T-cell (primary cell): Measurements from ENCODE around the gene RAPGEF4. TPM values are rescaled to one million over a fixed set of nuclear protein-coding genes. Genes with fewer than 3 reads are reported as not detected.

ENCODE experiments used
- ATAC-seq, 4 experiments: fragments of 200-7000 bp in 3 of 4; fragments of 150-1000 bp in 1 of 4; cut with Tn5 transposase; replicated peaks in 1 of 4; 1 replicate in 3 of 4; 2 replicates in 1 of 4; pipeline ENCODE4 v1.10.0; 2021; ENCODE audit warnings: moderate library complexity in 3 of 4, mild to moderate bottlenecking in 2 of 4, moderate number of reproducible peaks in 1 of 4
- CTCF ChIA-PET, 2 donors: fragments of 300-600 bp; sonication (Branson Sonifier 250); formaldehyde crosslinking; loops; one replicate each; lab custom pipeline; 2022; ENCODE audit warnings: antibody characterized with exemption in 2 of 2; lab: Charles Lee
- POLR2A ChIA-PET, 2 donors: fragments of 300-600 bp; sonication (Branson Sonifier 250); formaldehyde crosslinking; loops; one replicate each; lab custom pipeline; 2022; ENCODE audit warnings: antibody characterized with exemption in 2 of 2; lab: Charles Lee
- DNase-seq, 35 experiments: peaks; one replicate each; pipeline versions ENCODE4 v3.0.0 to v3.0.0-alpha.2; 2013 to 2023
- H3K27ac ChIP-seq: one replicate; pipeline ENCODE4 v1.5.1; 2013; ENCODE audit warnings: low read length
- H3K27me3 ChIP-seq, 2 experiments: replicated peaks in 1 of 2; 1 replicate in 1 of 2; 2 replicates in 1 of 2; pipeline versions ENCODE4 v1.6.1 to v1.7.0; 2013; ENCODE audit warnings: low read length in 1 of 2, mixed read lengths in 1 of 2; ENCODE audit not compliant: control insufficient read depth in 2 of 2, insufficient read depth in 2 of 2; ENCODE audit errors: extremely low read depth in 1 of 2
- H3K36me3 ChIP-seq, 2 donors: 1 replicate in 1 of 2; 2 replicates in 1 of 2; pipeline versions ENCODE4 v1.6.1 to v1.7.0; 2013; ENCODE audit warnings: low read length in 1 of 2; ENCODE audit not compliant: control insufficient read depth in 2 of 2, insufficient read depth in 1 of 2; ENCODE audit errors: extremely low read depth in 1 of 2
- H3K4me1 ChIP-seq, 2 experiments: 1 replicate in 1 of 2; 2 replicates in 1 of 2; pipeline versions ENCODE4 v1.6.1 to v1.7.0; 2013; ENCODE audit warnings: low read length in 2 of 2, mixed read lengths in 1 of 2; ENCODE audit not compliant: insufficient read depth in 2 of 2, control insufficient read depth in 1 of 2; ENCODE audit errors: extremely low read depth in 1 of 2
- H3K4me3 ChIP-seq, 2 donors: 1 replicate in 1 of 2; 2 replicates in 1 of 2; pipeline versions ENCODE4 v1.5.1 to v1.7.0; 2013; ENCODE audit warnings: mild to moderate bottlenecking in 2 of 2, low read length in 1 of 2, moderate library complexity in 1 of 2; ENCODE audit not compliant: control insufficient read depth in 1 of 2; ENCODE audit errors: extremely low read depth in 1 of 2
- H3K9me3 ChIP-seq: 2 replicates; pipeline ENCODE4 v1.7.0; 2013
- H3K27ac Mint-ChIP-seq, 2 donors: one replicate each; pipeline ENCODE4 v1.8.0; 2020 to 2021; ENCODE audit warnings: mild to moderate bottlenecking in 2 of 2, mixed read lengths in 2 of 2
- H3K27me3 Mint-ChIP-seq, 2 donors: one replicate each; pipeline ENCODE4 v1.8.0; 2021 to 2022; ENCODE audit warnings: mixed read lengths in 2 of 2
- H3K36me3 Mint-ChIP-seq: one replicate; pipeline ENCODE4 v1.8.0; 2021; ENCODE audit warnings: mixed read lengths
- H3K4me1 Mint-ChIP-seq, 3 donors: one replicate each; pipeline ENCODE4 v1.8.0; 2020 to 2022; ENCODE audit warnings: mixed read lengths in 3 of 3, mild to moderate bottlenecking in 1 of 3
- H3K4me3 Mint-ChIP-seq, 3 donors: one replicate each; pipeline ENCODE4 v1.8.0; 2020 to 2022; ENCODE audit warnings: mild to moderate bottlenecking in 3 of 3, mixed read lengths in 3 of 3, moderate library complexity in 3 of 3
- H3K9me3 Mint-ChIP-seq, 3 donors: one replicate each; pipeline ENCODE4 v1.8.0; 2020 to 2022; ENCODE audit warnings: mixed read lengths in 3 of 3
- WGBS: methylation state at CpG from one replicate; pipeline ENCODE4 v1.1.5; 2013; ENCODE audit warnings: missing lambda C conversion rate; ENCODE audit not compliant: insufficient coverage; 5-methylcytosine and 5-hydroxymethylcytosine counted together
- total RNA-seq, 35 experiments: library from RNA in 6 of 35; stranded (reverse) in 6 of 35; fragments of 120-200 nt in 1 of 35; gene quantifications; one replicate each; pipeline versions ENCODE4 v1.2.1 to v1.2.4 and lab custom pipeline; 2013 to 2026

Gene RAPGEF4
- total RNA-seq, 5 donors from 2014 or later (not counting 1 experiment from before 2014, with no cell fraction given): 0.18 to 2.5 (median 0.38) TPM

DNA sequence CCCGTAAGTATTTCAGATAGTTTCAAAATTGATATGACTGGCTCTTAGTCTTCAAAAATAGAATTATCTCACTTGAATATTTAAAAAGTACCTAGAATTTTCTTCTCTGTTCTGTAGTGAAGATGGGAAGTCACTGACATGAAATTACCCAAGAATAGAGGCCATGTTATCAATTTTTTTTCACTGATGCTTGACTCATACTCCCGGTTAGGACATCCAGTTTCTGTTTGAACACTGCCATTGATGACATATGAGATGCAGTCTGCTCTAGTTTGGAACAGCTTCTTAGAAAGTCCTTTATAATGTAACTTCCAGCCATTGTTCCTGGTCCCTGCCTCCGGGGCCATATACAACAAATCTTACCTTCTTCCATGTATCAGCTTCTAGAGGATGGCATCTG is 366.0 kb downstream of the RAPGEF4 start:
- DNase-seq (no peak), ATAC-seq (no peak)
- Histone ChIP-seq H3K27me3 (no peaks in the 10 kb centered on the region), H3K4me3 (no peak overlapping the region), H3K27ac (no peak overlapping the region), H3K9me3 (no peaks in the 10 kb centered on the region), H3K36me3 (no peaks in the 10 kb centered on the region), H3K4me1 (peaks cover 0 to 2% of the 10 kb centered on the region in 2 experiments)
- Mint-ChIP-seq H3K4me3 (no peak overlapping the region), H3K36me3 (no peaks in the 10 kb centered on the region), H3K9me3 (no peaks in the 10 kb centered on the region), H3K4me1 (peaks cover 0 to 12% (median 0%) of the 10 kb centered on the region in 3 donors), H3K27me3 (no peaks in the 10 kb centered on the region), H3K27ac (no peak overlapping the region)
- no CpG with 5 or more reads among the region's 3 CpGs for WGBS
- ChIA-PET POLR2A (no interaction called here), CTCF (interaction anchor here in 1 of 2 donors (0.8 kb wide), 1 partner anchor 109 kb away, joined by 3 read pairs; no protein-coding TSS in a partner anchor)

Other genes starting within 250 kb of the RAPGEF4 start
- gene PDK1, start 179.8 kb upstream of the RAPGEF4 start, total RNA-seq: 10 to 100 TPM; 37.3 to 70.3 (median 48.6) TPM